ENCODE data around the gene SRSF9. TPM values are rescaled to one million over a fixed set of nuclear protein-coding genes. Genes with fewer than 3 reads are reported as not detected.

SRSF9 gene
- total and polyA plus RNA-seq, 2 of the 13 experiments (the other 11 are each of a cell fraction or from before 2014, with no cell fraction given), result 125 to 144 TPM

GRCh38 chr12:120445911-120446843 is 23.4 kb downstream of the SRSF9 start, which contains the start of the genes GATC and TRIAP1 (continued):
- TF ChIP-seq ETS1 (CRISPR knock-in tag; IDR thresholded peaks at IDR 0.05) (no peak), ZC3H13 (CRISPR knock-in tag; IDR thresholded peaks at IDR 0.05) (peak; percentile 68), ZNF737 (CRISPR knock-in tag; IDR thresholded peaks at IDR 0.05; ENCODE audit: borderline replicate concordance) (no peak), ZSCAN12 (CRISPR knock-in tag; IDR thresholded peaks at IDR 0.05) (no peak), GABPA (IDR thresholded peaks at IDR 0.05; ENCODE audit: low read depth, low read length) (peak; percentile 38; the same call in 1 of the 2 replicates), GABPA (CRISPR knock-in tag; IDR thresholded peaks at IDR 0.05; ENCODE audit: low read depth) (peak; percentile 73), KMT2B (CRISPR knock-in tag; IDR thresholded peaks at IDR 0.05) (peak; percentile 100), ZBTB33 (CRISPR knock-in tag; IDR thresholded peaks at IDR 0.05) (peak; percentile 63; the same call in 1 of the 2 replicates), HIC2 (CRISPR knock-in tag; IDR thresholded peaks at IDR 0.05; ENCODE audit: low read depth) (no peak; the same call in 1 of the 2 replicates), FOXP4 (CRISPR knock-in tag; IDR thresholded peaks at IDR 0.05) (peak; percentile 73), HOXA5 (CRISPR knock-in tag; IDR thresholded peaks at IDR 0.05) (no peak; the same call in 1 of the 2 replicates), ZFP41 (CRISPR knock-in tag; IDR thresholded peaks at IDR 0.05; ENCODE audit: borderline replicate concordance) (no peak; the same call in 1 of the 2 replicates), PRMT3 (CRISPR knock-in tag; IDR thresholded peaks at IDR 0.05; ENCODE audit: borderline replicate concordance, low read depth) (no peak), EED (CRISPR knock-in tag; IDR thresholded peaks at IDR 0.05) (0 out of 2 replicates have a peak, but pooled peaks have one; percentile 28), RBAK (CRISPR knock-in tag; IDR thresholded peaks at IDR 0.05) (no peak), MBNL3 (CRISPR knock-in tag; conservative IDR thresholded peaks at IDR 0.05) (no peak), NR2F2 (IDR thresholded peaks at IDR 0.05; ENCODE audit: borderline replicate concordance, low read depth) (peak; percentile 32; the same call in 1 of the 2 replicates), MTA1 (CRISPR knock-in tag; IDR thresholded peaks at IDR 0.05; ENCODE audit: borderline replicate concordance) (peak; percentile 92; the same call in 1 of the 2 replicates), SRY (CRISPR knock-in tag; IDR thresholded peaks at IDR 0.05) (peak; percentile 93)

All from HepG2 (cell line).